Erythroblast (primary cell): ENCODE data around the gene SYAP1.

Experiments
- GATA1 ChIP-seq: IDR thresholded peaks from 2 replicates; pipeline ENCODE4 v1.6.1; 2011; ENCODE audit warnings: low read depth, mild to moderate bottlenecking, control low read depth, low read length, moderate library complexity
- POLR2A ChIP-seq: IDR thresholded peaks from 2 replicates; pipeline ENCODE4 v1.6.1; 2011; ENCODE audit warnings: mild to moderate bottlenecking, low read length

DNA sequence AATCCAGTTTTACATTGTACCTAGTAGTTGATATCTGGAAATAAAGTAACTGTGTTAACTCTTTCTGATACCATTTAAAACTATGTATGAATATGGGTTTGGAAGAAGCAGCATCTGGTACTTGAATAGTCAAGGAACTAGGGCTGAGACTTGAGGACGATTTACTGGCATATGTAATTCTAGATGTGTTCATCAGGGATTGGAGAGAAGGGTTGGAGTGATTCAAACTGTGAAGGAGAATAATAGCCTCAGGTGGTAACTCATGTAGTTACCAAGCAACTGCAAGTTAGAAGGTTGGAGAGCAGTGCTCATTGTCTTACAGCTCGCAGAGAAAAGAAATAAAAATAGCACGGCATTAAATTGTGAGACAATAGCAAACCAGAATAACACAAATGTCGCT, 37.3 kb downstream of the SYAP1 start:
- TF ChIP-seq POLR2A (no peak), GATA1 (no peak)
